Right lobe of liver (tissue), 4 donors: Measurements from ENCODE around the gene SEMA3E.

Source experiments
- POLR2A ChIP-seq: fragments of 450-650 bp; IDR thresholded peaks from one replicate; pipeline ENCODE4 v1.6.1; 2017; ENCODE audit warnings: antibody characterized with exemption, mild to moderate bottlenecking
- TF ChIP-seq, protein P1 (sequence below), 4 donors: fragments of 200-600 bp in 3 of 4; fragments of 450-650 bp in 1 of 4; IDR thresholded peaks; one replicate each; pipeline versions ENCODE4 v1.5.1 to v1.8.0; 2016 to 2022; ENCODE audit warnings: antibody characterized with exemption in 4 of 4, mild to moderate bottlenecking in 2 of 4
- donor health status: DM: no; HTN: no; CAD: no.
- donor health status: DM: no; HTN: no; CAD: no.
- donor health status: DM: no; HTN: yes; CAD: no.

GRCh38 chr7:83550100-83550499, 98.8 kb downstream of the SEMA3E start:
- TF ChIP-seq, protein P1, sequence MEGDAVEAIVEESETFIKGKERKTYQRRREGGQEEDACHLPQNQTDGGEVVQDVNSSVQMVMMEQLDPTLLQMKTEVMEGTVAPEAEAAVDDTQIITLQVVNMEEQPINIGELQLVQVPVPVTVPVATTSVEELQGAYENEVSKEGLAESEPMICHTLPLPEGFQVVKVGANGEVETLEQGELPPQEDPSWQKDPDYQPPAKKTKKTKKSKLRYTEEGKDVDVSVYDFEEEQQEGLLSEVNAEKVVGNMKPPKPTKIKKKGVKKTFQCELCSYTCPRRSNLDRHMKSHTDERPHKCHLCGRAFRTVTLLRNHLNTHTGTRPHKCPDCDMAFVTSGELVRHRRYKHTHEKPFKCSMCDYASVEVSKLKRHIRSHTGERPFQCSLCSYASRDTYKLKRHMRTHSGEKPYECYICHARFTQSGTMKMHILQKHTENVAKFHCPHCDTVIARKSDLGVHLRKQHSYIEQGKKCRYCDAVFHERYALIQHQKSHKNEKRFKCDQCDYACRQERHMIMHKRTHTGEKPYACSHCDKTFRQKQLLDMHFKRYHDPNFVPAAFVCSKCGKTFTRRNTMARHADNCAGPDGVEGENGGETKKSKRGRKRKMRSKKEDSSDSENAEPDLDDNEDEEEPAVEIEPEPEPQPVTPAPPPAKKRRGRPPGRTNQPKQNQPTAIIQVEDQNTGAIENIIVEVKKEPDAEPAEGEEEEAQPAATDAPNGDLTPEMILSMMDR (IDR thresholded peaks at IDR 0.05), result no peak
- TF ChIP-seq POLR2A, result no peak
